HepG2 (cell line): Measurements from ENCODE around the gene PKP3. TPM values are rescaled to one million over a fixed set of nuclear protein-coding genes. Genes with fewer than 3 reads are reported as not detected.

Source experiments
- CBFB ChIP-seq: sonication (generic); formaldehyde crosslinking; IDR thresholded peaks from 2 replicates; pipeline ENCODE4 v1.4.0; 2020; ENCODE audit warnings: missing genetic modification reagents
- GZF1 ChIP-seq: sonication (generic); formaldehyde crosslinking; IDR thresholded peaks from 2 replicates; pipeline ENCODE4 v1.5.1; 2020; ENCODE audit warnings: mild to moderate bottlenecking, missing genetic modification reagents
- KDM1A ChIP-seq: IDR thresholded peaks from 2 replicates; pipeline ENCODE4 v1.6.1; 2016; ENCODE audit warnings: missing compliant biosample characterization
- MAZ ChIP-seq, 2 experiments: sonication (generic) in 1 of 2; formaldehyde crosslinking in 1 of 2; IDR thresholded peaks; 2 replicates each; pipeline versions ENCODE4 v1.5.0 to v1.6.1; 2012 to 2020; ENCODE audit warnings: low read depth in 2 of 2, mild to moderate bottlenecking in 2 of 2, borderline replicate concordance in 1 of 2, improper control_type of control experiment in 1 of 2, low read length in 1 of 2, missing genetic modification reagents in 1 of 2, moderate library complexity in 1 of 2
- MXI1 ChIP-seq: IDR thresholded peaks from 3 replicates; pipeline ENCODE4 v1.6.1; 2012; ENCODE audit warnings: low read depth, low read length, inconsistent platforms, borderline replicate concordance
- NCOA5 ChIP-seq: sonication (generic); formaldehyde crosslinking; IDR thresholded peaks from 2 replicates; pipeline ENCODE4 v1.4.0; 2020; ENCODE audit warnings: missing genetic modification reagents
- PHF5A ChIP-seq: IDR thresholded peaks from one replicate; pipeline ENCODE4 v1.6.1; 2018; ENCODE audit warnings: low read depth, missing genetic modification reagents; ENCODE audit not compliant: unreplicated experiment
- RELA ChIP-seq: sonication (generic); formaldehyde crosslinking; IDR thresholded peaks from 2 replicates; pipeline ENCODE4 v1.4.0; 2020; ENCODE audit warnings: missing genetic modification reagents
- ZFP1 ChIP-seq: IDR thresholded peaks from 2 replicates; pipeline ENCODE4 v1.6.1; 2016
- ZNF652 ChIP-seq: IDR thresholded peaks from 2 replicates; pipeline ENCODE4 v1.6.1; 2016; ENCODE audit warnings: low read depth, borderline replicate concordance
- polyA plus RNA-seq, 8 experiments: library from polyadenylated mRNA; depleted of rRNA in 3 of 8; stranded (reverse) in 7 of 8; unstranded in 1 of 8; fragments of >200 nt; fragmentation: Illumina TruSeq in 4 of 8; extraction: Trizol in 4 of 8; gene quantifications; 2 replicates each; pipeline versions ENCODE4 v1.2.1 to v1.2.3, GENCODE V29; 2011 to 2016; ENCODE audit warnings: low read depth in 4 of 8, missing spikeins in 1 of 8, mixed read lengths in 1 of 8; ENCODE audit not compliant: insufficient read depth in 1 of 8
- total RNA-seq, 5 experiments: library from RNA; depleted of rRNA; stranded (reverse); fragments of >200 nt; fragmentation: Illumina TruSeq; extraction: Trizol; gene quantifications; 2 replicates each; pipeline ENCODE4 v1.2.3, GENCODE V29; 2016; ENCODE audit warnings: low read depth in 1 of 5
- TF ChIP-seq, protein P1 (sequence below): sonication (generic); formaldehyde crosslinking; IDR thresholded peaks from 2 replicates; pipeline ENCODE4 v1.5.1; 2020; ENCODE audit warnings: mild to moderate bottlenecking, missing genetic modification reagents, borderline replicate concordance
- TF ChIP-seq, protein P2 (sequence below): sonication (generic); formaldehyde crosslinking; IDR thresholded peaks from 2 replicates; pipeline ENCODE4 v1.9.0; 2021; ENCODE audit warnings: missing genetic modification reagents, borderline replicate concordance
- TF ChIP-seq, protein P3 (sequence below): IDR thresholded peaks from 2 replicates; pipeline ENCODE4 v1.6.1; 2016; ENCODE audit warnings: mild to moderate bottlenecking
- TF ChIP-seq, protein P4 (sequence below): sonication (generic); formaldehyde crosslinking; IDR thresholded peaks from 2 replicates; pipeline ENCODE4 v1.4.0; 2020; ENCODE audit warnings: missing genetic modification reagents, borderline replicate concordance
- TF ChIP-seq, protein P5 (sequence below): IDR thresholded peaks from 2 replicates; pipeline ENCODE4 v1.6.1; 2016; ENCODE audit warnings: missing genetic modification reagents, missing compliant biosample characterization

The PKP3 gene
- total and polyA plus RNA-seq, 2 of the 13 experiments (the other 11 are each of a cell fraction or from before 2014, with no cell fraction given): 18.0 to 28.7 TPM

DNA sequence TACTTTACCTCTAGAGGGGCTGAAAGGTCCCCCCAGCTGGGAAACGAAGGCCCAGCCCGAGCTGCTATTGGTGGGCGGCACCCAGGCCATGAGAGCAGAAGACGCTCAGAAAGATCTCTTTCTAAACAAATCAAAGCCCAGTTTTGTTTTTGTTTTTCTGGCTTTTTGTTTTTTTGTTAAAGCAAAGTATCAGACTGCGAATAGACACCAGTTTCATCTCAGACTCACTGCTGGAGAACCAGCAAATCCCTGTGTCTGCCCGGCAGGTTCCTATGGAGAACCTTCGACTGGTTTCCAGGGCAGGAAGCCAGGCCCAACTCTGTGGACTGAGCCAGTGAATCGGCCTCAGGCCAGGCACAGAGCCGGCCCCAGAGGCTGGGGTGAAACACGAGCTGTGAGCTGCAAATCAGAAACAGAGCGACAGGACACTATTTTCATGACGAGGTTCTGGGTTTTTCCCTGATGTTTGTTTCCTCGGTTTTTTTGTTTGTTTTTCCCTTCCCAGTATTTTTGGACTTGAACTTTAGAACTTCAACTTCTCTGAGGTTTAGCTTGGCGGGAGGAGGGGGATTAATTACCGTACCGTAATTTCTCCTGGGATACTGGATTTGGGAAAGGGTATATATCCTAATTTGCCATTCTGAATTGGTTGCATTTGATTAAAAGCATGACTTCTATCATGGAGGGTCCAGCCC is 40.7 kb upstream of the PKP3 start (continued):
- TF ChIP-seq MAZ (IDR thresholded peaks at IDR 0.05; ENCODE audit: borderline replicate concordance, low read depth, low read length): no peak
- no peak for TF ChIP-seq MAZ (CRISPR knock-in tag; IDR thresholded peaks at IDR 0.05; ENCODE audit: low read depth)
- TF ChIP-seq ZNF652 (CRISPR knock-in tag): peak; percentile 47; the same call in 1 of the 2 replicates
- TF ChIP-seq, protein P1, sequence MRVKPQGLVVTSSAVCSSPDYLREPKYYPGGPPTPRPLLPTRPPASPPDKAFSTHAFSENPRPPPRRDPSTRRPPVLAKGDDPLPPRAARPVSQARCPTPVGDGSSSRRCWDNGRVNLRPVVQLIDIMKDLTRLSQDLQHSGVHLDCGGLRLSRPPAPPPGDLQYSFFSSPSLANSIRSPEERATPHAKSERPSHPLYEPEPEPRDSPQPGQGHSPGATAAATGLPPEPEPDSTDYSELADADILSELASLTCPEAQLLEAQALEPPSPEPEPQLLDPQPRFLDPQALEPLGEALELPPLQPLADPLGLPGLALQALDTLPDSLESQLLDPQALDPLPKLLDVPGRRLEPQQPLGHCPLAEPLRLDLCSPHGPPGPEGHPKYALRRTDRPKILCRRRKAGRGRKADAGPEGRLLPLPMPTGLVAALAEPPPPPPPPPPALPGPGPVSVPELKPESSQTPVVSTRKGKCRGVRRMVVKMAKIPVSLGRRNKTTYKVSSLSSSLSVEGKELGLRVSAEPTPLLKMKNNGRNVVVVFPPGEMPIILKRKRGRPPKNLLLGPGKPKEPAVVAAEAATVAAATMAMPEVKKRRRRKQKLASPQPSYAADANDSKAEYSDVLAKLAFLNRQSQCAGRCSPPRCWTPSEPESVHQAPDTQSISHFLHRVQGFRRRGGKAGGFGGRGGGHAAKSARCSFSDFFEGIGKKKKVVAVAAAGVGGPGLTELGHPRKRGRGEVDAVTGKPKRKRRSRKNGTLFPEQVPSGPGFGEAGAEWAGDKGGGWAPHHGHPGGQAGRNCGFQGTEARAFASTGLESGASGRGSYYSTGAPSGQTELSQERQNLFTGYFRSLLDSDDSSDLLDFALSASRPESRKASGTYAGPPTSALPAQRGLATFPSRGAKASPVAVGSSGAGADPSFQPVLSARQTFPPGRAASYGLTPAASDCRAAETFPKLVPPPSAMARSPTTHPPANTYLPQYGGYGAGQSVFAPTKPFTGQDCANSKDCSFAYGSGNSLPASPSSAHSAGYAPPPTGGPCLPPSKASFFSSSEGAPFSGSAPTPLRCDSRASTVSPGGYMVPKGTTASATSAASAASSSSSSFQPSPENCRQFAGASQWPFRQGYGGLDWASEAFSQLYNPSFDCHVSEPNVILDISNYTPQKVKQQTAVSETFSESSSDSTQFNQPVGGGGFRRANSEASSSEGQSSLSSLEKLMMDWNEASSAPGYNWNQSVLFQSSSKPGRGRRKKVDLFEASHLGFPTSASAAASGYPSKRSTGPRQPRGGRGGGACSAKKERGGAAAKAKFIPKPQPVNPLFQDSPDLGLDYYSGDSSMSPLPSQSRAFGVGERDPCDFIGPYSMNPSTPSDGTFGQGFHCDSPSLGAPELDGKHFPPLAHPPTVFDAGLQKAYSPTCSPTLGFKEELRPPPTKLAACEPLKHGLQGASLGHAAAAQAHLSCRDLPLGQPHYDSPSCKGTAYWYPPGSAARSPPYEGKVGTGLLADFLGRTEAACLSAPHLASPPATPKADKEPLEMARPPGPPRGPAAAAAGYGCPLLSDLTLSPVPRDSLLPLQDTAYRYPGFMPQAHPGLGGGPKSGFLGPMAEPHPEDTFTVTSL (CRISPR knock-in tag): peak; percentile 63; the same call in 1 of the 2 replicates
- TF ChIP-seq, protein P2, sequence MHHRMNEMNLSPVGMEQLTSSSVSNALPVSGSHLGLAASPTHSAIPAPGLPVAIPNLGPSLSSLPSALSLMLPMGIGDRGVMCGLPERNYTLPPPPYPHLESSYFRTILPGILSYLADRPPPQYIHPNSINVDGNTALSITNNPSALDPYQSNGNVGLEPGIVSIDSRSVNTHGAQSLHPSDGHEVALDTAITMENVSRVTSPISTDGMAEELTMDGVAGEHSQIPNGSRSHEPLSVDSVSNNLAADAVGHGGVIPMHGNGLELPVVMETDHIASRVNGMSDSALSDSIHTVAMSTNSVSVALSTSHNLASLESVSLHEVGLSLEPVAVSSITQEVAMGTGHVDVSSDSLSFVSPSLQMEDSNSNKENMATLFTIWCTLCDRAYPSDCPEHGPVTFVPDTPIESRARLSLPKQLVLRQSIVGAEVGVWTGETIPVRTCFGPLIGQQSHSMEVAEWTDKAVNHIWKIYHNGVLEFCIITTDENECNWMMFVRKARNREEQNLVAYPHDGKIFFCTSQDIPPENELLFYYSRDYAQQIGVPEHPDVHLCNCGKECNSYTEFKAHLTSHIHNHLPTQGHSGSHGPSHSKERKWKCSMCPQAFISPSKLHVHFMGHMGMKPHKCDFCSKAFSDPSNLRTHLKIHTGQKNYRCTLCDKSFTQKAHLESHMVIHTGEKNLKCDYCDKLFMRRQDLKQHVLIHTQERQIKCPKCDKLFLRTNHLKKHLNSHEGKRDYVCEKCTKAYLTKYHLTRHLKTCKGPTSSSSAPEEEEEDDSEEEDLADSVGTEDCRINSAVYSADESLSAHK: no peak
- TF ChIP-seq GZF1 (CRISPR knock-in tag): peak; percentile 96
- no peak for TF ChIP-seq KDM1A (CRISPR knock-in tag)
- TF ChIP-seq NCOA5: no peak
- peak; percentile 43 for TF ChIP-seq PHF5A (CRISPR knock-in tag)
- TF ChIP-seq ZFP1: 0 out of 2 replicates have a peak, but pooled peaks have one; percentile 28
- TF ChIP-seq, protein P3, sequence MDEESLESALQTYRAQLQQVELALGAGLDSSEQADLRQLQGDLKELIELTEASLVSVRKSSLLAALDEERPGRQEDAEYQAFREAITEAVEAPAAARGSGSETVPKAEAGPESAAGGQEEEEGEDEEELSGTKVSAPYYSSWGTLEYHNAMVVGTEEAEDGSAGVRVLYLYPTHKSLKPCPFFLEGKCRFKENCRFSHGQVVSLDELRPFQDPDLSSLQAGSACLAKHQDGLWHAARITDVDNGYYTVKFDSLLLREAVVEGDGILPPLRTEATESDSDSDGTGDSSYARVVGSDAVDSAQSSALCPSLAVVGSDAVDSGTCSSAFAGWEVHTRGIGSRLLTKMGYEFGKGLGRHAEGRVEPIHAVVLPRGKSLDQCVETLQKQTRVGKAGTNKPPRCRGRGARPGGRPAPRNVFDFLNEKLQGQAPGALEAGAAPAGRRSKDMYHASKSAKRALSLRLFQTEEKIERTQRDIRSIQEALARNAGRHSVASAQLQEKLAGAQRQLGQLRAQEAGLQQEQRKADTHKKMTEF: peak; percentile 74; the same call in 1 of the 2 replicates
- peak; percentile 79; the same call in 1 of the 2 replicates for TF ChIP-seq RELA
- TF ChIP-seq MXI1: peak; percentile 75; the same call in 1 of the 3 replicates
- TF ChIP-seq, protein P4, sequence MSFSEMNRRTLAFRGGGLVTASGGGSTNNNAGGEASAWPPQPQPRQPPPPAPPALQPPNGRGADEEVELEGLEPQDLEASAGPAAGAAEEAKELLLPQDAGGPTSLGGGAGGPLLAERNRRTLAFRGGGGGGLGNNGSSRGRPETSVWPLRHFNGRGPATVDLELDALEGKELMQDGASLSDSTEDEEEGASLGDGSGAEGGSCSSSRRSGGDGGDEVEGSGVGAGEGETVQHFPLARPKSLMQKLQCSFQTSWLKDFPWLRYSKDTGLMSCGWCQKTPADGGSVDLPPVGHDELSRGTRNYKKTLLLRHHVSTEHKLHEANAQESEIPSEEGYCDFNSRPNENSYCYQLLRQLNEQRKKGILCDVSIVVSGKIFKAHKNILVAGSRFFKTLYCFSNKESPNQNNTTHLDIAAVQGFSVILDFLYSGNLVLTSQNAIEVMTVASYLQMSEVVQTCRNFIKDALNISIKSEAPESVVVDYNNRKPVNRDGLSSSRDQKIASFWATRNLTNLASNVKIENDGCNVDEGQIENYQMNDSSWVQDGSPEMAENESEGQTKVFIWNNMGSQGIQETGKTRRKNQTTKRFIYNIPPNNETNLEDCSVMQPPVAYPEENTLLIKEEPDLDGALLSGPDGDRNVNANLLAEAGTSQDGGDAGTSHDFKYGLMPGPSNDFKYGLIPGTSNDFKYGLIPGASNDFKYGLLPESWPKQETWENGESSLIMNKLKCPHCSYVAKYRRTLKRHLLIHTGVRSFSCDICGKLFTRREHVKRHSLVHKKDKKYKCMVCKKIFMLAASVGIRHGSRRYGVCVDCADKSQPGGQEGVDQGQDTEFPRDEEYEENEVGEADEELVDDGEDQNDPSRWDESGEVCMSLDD (CRISPR knock-in tag): peak; percentile 46; the same call in 1 of the 2 replicates
- TF ChIP-seq, protein P5, sequence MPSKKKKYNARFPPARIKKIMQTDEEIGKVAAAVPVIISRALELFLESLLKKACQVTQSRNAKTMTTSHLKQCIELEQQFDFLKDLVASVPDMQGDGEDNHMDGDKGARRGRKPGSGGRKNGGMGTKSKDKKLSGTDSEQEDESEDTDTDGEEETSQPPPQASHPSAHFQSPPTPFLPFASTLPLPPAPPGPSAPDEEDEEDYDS (CRISPR knock-in tag): peak; percentile 58; the same call in 1 of the 2 replicates
- no peak for TF ChIP-seq CBFB (CRISPR knock-in tag)
